ENCODE results near the gene LAPTM5. TPM values are rescaled to one million over a fixed set of nuclear protein-coding genes. Genes with fewer than 3 reads are reported as not detected.

The LAPTM5 gene
- total and polyA plus RNA-seq, 10 of the 15 experiments (the other 5 are each of a cell fraction or from before 2014, with no cell fraction given) = 24.1 to 1,034 (median 687) TPM

GRCh38 chr1:30721812-30722537, 35.6 kb downstream of the LAPTM5 start:
- SMC1A ChIA-PET (ENCODE audit: uncharacterized antibody, unreplicated experiment) = interaction anchor here (12.7 to 21.5 kb wide), 2 partner anchors 30 to 58 kb away, joined by 427 to 556 read pairs; partner anchors contain the start of gene LAPTM5
- ATAC-seq (no peak), FAIRE-seq (no peak), DNase-seq (ENCODE audit: low read depth, low spot score) (no peak)
- Histone ChIP-seq H3K9me3 (replicated peaks; ENCODE audit: control insufficient read depth, insufficient read depth, low read length) (no peaks in the 10 kb centered on the region), H3K36me3 (ENCODE audit: control insufficient read depth in 2 of 2, insufficient read depth in 2 of 2, low read length in 1 of 2) (no peaks in the 10 kb centered on the region), H3K4me2 (ENCODE audit: control insufficient read depth, insufficient read depth) (no peak overlapping the region), H3K9ac (ENCODE audit: control insufficient read depth, insufficient read depth, low read length) (no peak overlapping the region), H3K4me1 (ENCODE audit: control insufficient read depth, insufficient read depth, low read length) (peaks cover 13% of the 10 kb centered on the region), H3K27me3 (replicated peaks in 1 of 2; ENCODE audit: control insufficient read depth in 2 of 2, insufficient read depth in 2 of 2, low read length in 1 of 2) (no peaks in the 10 kb centered on the region), H3K4me3 (no peak overlapping the region), H3K79me2 (ENCODE audit: control insufficient read depth, insufficient read depth, low read length) (peaks cover 5% of the 10 kb centered on the region), H4K20me1 (ENCODE audit: control insufficient read depth, insufficient read depth) (no peaks in the 10 kb centered on the region), H3K27ac (ENCODE audit: control insufficient read depth, insufficient read depth) (no peak overlapping the region), H2AFZ (ENCODE audit: control insufficient read depth, low read depth, low read length) (no peak overlapping the region)
- CTCF ChIA-PET = interaction anchor here (1.4 to 4.9 kb wide), 9 partner anchors 8 to 207 kb away, joined by 3 to 516 read pairs (median 64); no protein-coding TSS in a partner anchor
- RAD21 ChIA-PET (ENCODE audit: unreplicated experiment) = interaction anchor here (1.1 to 15.6 kb wide), 4 partner anchors 8 to 59 kb away, joined by 3 to 538 read pairs (median 110); partner anchors contain the start of gene LAPTM5
- TF ChIP-seq MTA2 (IDR thresholded peaks at IDR 0.05; ENCODE audit: low read depth) = no peak
- no peak for TF ChIP-seq CREB1 (IDR thresholded peaks at IDR 0.05; ENCODE audit: low read depth)
- no peak for TF ChIP-seq POLR2AphosphoS5 (IDR thresholded peaks at IDR 0.05; ENCODE audit: low read length)
- intact Hi-C loops (cut with micrococcal nuclease; ENCODE audit: unreplicated experiment) (no loop called here), in situ Hi-C loops (cut with MboI) (loop anchor here (10.0 kb wide), 1 partner anchor 53 kb away; no protein-coding TSS in a partner anchor)
- no TSS peak for BruUV-seq (replicated peaks)
- WGBS (ENCODE audit: insufficient coverage, insufficient replicate concordance, low lambda C conversion rate, missing lambda C conversion rate) = 66% methylated on average over 9 of the region's 9 CpGs
- POLR2A ChIA-PET = interaction anchor here (4.3 to 4.4 kb wide), 2 partner anchors 23 to 57 kb away, joined by 48 to 79 read pairs; no protein-coding TSS in a partner anchor

- DNase-seq (ENCODE audit: low read depth, low spot score) (no peak), ATAC-seq (no peak), FAIRE-seq (no peak)
- BruUV-seq (replicated peaks) = no TSS peak
- H3K27me3 ChIP-seq (replicated peaks in 1 of 2; ENCODE audit: control insufficient read depth in 2 of 2, insufficient read depth in 2 of 2, low read length in 1 of 2) = no peaks in the 10 kb centered on the region
- ChIA-PET POLR2A (interaction anchor here (4.3 to 4.4 kb wide), 2 partner anchors 24 to 57 kb away, joined by 48 to 79 read pairs; no protein-coding TSS in a partner anchor), SMC1A (ENCODE audit: uncharacterized antibody, unreplicated experiment) (interaction anchor here (1.7 to 21.5 kb wide), 6 partner anchors 9 to 59 kb away, joined by 8 to 556 read pairs (median 22); partner anchors contain the start of gene LAPTM5), RAD21 (ENCODE audit: unreplicated experiment) (interaction anchor here (1.0 to 15.6 kb wide), 6 partner anchors 9 to 59 kb away, joined by 3 to 538 read pairs (median 10); partner anchors contain the start of gene LAPTM5), CTCF (interaction anchor here (1.2 to 4.9 kb wide), 12 partner anchors 9 to 210 kb away, joined by 3 to 516 read pairs (median 50); no protein-coding TSS in a partner anchor)
- H2AFZ ChIP-seq (ENCODE audit: control insufficient read depth, low read depth, low read length) = no peak overlapping the region
- TF ChIP-seq NKRF (conservative IDR thresholded peaks at IDR 0.05) (no peak), POLR2AphosphoS2 (IDR thresholded peaks at IDR 0.05; ENCODE audit: low read depth, low read length) (no peak), SIN3A (IDR thresholded peaks at IDR 0.05; ENCODE audit: low read depth, low read length) (no peak)
- peaks cover 13% of the 10 kb centered on the region for H3K4me1 ChIP-seq (ENCODE audit: control insufficient read depth, insufficient read depth, low read length)
- no peak overlapping the region for H3K9ac ChIP-seq (ENCODE audit: control insufficient read depth, insufficient read depth, low read length)
- WGBS (ENCODE audit: insufficient coverage, insufficient replicate concordance, low lambda C conversion rate, missing lambda C conversion rate) = 96% methylated on average over 20 of the region's 27 CpGs
- intact Hi-C loops (cut with micrococcal nuclease; ENCODE audit: unreplicated experiment) = no loop called here
- H3K79me2 ChIP-seq (ENCODE audit: control insufficient read depth, insufficient read depth, low read length) = peaks cover 5% of the 10 kb centered on the region
- H4K20me1 ChIP-seq (ENCODE audit: control insufficient read depth, insufficient read depth) = no peaks in the 10 kb centered on the region
- no peak overlapping the region for H3K27ac ChIP-seq (ENCODE audit: control insufficient read depth, insufficient read depth)
- no peak overlapping the region for H3K4me3 ChIP-seq
- in situ Hi-C loops (cut with MboI) = loop anchor here (10.0 kb wide), 1 partner anchor 53 kb away; no protein-coding TSS in a partner anchor
- no peaks in the 10 kb centered on the region for H3K36me3 ChIP-seq (ENCODE audit: control insufficient read depth in 2 of 2, insufficient read depth in 2 of 2, low read length in 1 of 2)
- no peak overlapping the region for H3K4me2 ChIP-seq (ENCODE audit: control insufficient read depth, insufficient read depth)
- no peaks in the 10 kb centered on the region for H3K9me3 ChIP-seq (replicated peaks; ENCODE audit: control insufficient read depth, insufficient read depth, low read length)
Measured at GRCh38 chr1:30721341-30721793, 36.2 kb downstream of the LAPTM5 start.

All from GM12878 (cell line).